ENCODE measurements around the gene ASPG. TPM values are rescaled to one million over a fixed set of nuclear protein-coding genes. Genes with fewer than 3 reads are reported as not detected.

ASPG gene
- total RNA-seq, 3 donors from 2014 or later (not counting 1 experiment from before 2014, with no cell fraction given): not detected

DNA sequence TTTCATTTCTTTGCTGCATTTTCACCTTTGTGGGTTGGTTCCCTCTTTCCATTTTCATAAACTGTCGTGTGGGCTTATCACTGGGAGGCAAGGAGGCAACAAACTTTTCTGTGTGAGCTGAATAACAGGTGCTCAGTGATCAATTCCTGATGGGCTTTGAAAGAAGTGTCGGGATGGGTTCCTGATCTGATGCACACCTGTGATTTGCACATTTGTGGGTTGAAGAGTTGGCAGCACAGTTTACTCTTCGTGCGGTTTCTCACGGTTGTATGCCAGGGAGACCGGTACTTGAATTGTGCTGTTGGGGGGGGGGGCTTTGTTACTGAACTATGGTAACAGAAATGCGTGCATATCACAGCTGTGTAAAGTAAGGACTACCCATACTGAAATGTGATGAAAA, 16.0 kb upstream of the ASPG start:
- Histone ChIP-seq H3K4me3 (ENCODE audit: low read length) (no peak overlapping the region), H3K27ac (ENCODE audit: low read length) (no peak overlapping the region), H3K9me3 (ENCODE audit: control insufficient read depth, insufficient read depth, low read length) (peaks cover 14% of the 10 kb centered on the region), H3K27me3 (ENCODE audit: control insufficient read depth, insufficient read depth, low read length) (no peaks in the 10 kb centered on the region), H3K4me1 (ENCODE audit: control insufficient read depth, insufficient read depth, low read length) (no peaks in the 10 kb centered on the region), H3K36me3 (ENCODE audit: control insufficient read depth, insufficient read depth, low read length) (no peaks in the 10 kb centered on the region)
- no peak for ATAC-seq
- H3K36me3 Mint-ChIP-seq: no peaks in the 10 kb centered on the region
- no peak overlapping the region for H3K4me3 Mint-ChIP-seq
- 89% methylated on average over 7 of the region's 7 CpGs for WGBS (ENCODE audit: insufficient coverage)
- TF ChIP-seq, protein P1, sequence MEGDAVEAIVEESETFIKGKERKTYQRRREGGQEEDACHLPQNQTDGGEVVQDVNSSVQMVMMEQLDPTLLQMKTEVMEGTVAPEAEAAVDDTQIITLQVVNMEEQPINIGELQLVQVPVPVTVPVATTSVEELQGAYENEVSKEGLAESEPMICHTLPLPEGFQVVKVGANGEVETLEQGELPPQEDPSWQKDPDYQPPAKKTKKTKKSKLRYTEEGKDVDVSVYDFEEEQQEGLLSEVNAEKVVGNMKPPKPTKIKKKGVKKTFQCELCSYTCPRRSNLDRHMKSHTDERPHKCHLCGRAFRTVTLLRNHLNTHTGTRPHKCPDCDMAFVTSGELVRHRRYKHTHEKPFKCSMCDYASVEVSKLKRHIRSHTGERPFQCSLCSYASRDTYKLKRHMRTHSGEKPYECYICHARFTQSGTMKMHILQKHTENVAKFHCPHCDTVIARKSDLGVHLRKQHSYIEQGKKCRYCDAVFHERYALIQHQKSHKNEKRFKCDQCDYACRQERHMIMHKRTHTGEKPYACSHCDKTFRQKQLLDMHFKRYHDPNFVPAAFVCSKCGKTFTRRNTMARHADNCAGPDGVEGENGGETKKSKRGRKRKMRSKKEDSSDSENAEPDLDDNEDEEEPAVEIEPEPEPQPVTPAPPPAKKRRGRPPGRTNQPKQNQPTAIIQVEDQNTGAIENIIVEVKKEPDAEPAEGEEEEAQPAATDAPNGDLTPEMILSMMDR (IDR thresholded peaks at IDR 0.05): no peak
- H3K9me3 Mint-ChIP-seq: peaks cover 2 to 8% of the 10 kb centered on the region in 2 donors
- DNase-seq: no peak
- H3K27ac Mint-ChIP-seq: no peak overlapping the region
- peaks cover 15 to 17% of the 10 kb centered on the region in 2 donors for H3K27me3 Mint-ChIP-seq (ENCODE audit: low read depth in 2 of 2)
- H3K4me1 Mint-ChIP-seq: no peaks in the 10 kb centered on the region
- intact Hi-C loops (cut with micrococcal nuclease): no loop called here

DNA sequence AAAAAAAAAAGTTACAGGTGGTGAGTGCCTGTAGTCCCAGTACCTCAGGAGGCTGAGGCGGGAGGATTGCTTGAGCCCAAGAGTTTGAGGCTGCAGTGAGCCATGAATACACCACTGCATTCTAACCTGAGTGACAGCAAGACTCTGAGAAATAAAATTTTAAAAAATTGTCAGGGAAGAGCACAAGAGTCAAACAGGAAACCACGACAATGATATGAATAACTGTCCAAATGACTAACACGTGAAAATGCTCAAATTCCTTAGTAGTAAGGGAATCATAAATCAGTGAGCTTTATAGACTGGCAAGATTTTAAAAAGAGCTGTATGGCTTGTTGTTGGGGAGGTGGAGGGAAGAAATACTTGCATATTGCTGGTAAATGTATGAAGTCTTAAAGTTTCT, 12.9 kb upstream of the ASPG start:
- 70% methylated on average over 3 of the region's 3 CpGs for WGBS (ENCODE audit: insufficient coverage)

DNA sequence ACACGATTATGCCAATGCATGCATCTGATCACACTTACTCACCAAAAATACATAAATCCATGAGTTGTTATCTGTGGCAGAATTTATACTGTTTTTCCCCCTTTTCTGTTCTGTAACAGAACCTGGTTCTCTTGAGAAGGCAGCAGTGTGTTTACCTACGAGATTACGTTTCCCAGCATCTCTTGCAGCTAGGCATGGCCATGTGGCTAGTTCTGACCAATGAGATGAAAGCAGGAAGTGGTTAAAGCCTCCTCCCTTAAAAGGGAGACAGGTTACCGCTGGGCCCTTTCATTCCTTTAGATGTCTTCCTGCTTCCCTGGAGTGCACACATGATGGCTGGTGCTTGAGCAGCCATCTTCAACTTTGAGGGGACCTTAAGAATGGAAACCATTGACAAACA, 11.7 kb upstream of the ASPG start:
- no peak overlapping the region for H3K4me3 Mint-ChIP-seq
- H3K27me3 ChIP-seq (ENCODE audit: control insufficient read depth, insufficient read depth, low read length): no peaks in the 10 kb centered on the region
- WGBS (ENCODE audit: insufficient coverage): 58% methylated on average over 4 of the region's 4 CpGs
- TF ChIP-seq, protein P1 (IDR thresholded peaks at IDR 0.05): no peak
- intact Hi-C loops (cut with micrococcal nuclease): no loop called here
- peaks cover 2 to 8% of the 10 kb centered on the region in 2 donors for H3K9me3 Mint-ChIP-seq
- no peak overlapping the region for H3K27ac Mint-ChIP-seq
- H3K27me3 Mint-ChIP-seq (ENCODE audit: low read depth in 2 of 2): peaks cover 18% of the 10 kb centered on the region in 2 donors
- H3K36me3 ChIP-seq (ENCODE audit: control insufficient read depth, insufficient read depth, low read length): no peaks in the 10 kb centered on the region
- ATAC-seq: no peak
- no peak overlapping the region for H3K27ac ChIP-seq (ENCODE audit: low read length)
- DNase-seq: no peak
- H3K9me3 ChIP-seq (ENCODE audit: control insufficient read depth, insufficient read depth, low read length): peaks cover 6% of the 10 kb centered on the region
- H3K4me1 Mint-ChIP-seq: peaks cover 9 to 12% of the 10 kb centered on the region in 2 donors
- peaks cover 6% of the 10 kb centered on the region for H3K4me1 ChIP-seq (ENCODE audit: control insufficient read depth, insufficient read depth, low read length)
- no peak overlapping the region for H3K4me3 ChIP-seq (ENCODE audit: low read length)
- H3K36me3 Mint-ChIP-seq: no peaks in the 10 kb centered on the region

More for the DNA sequence above, 12.9 kb upstream of the ASPG start:
- peaks cover 2 to 8% of the 10 kb centered on the region in 2 donors for H3K9me3 Mint-ChIP-seq
- Histone ChIP-seq H3K27ac (ENCODE audit: low read length) (no peak overlapping the region), H3K9me3 (ENCODE audit: control insufficient read depth, insufficient read depth, low read length) (peaks cover 6% of the 10 kb centered on the region), H3K4me3 (ENCODE audit: low read length) (no peak overlapping the region), H3K36me3 (ENCODE audit: control insufficient read depth, insufficient read depth, low read length) (no peaks in the 10 kb centered on the region), H3K27me3 (ENCODE audit: control insufficient read depth, insufficient read depth, low read length) (no peaks in the 10 kb centered on the region), H3K4me1 (ENCODE audit: control insufficient read depth, insufficient read depth, low read length) (no peaks in the 10 kb centered on the region)
- ATAC-seq: no peak
- peaks cover 0 to under 1% of the 10 kb centered on the region in 2 donors for H3K4me1 Mint-ChIP-seq
- TF ChIP-seq, protein P1 (IDR thresholded peaks at IDR 0.05): no peak
- no peak overlapping the region for H3K27ac Mint-ChIP-seq
- DNase-seq: no peak
- H3K36me3 Mint-ChIP-seq: no peaks in the 10 kb centered on the region
- peaks cover 15 to 18% of the 10 kb centered on the region in 2 donors for H3K27me3 Mint-ChIP-seq (ENCODE audit: low read depth in 2 of 2)
- intact Hi-C loops (cut with micrococcal nuclease): no loop called here
- H3K4me3 Mint-ChIP-seq: no peak overlapping the region

DNA sequence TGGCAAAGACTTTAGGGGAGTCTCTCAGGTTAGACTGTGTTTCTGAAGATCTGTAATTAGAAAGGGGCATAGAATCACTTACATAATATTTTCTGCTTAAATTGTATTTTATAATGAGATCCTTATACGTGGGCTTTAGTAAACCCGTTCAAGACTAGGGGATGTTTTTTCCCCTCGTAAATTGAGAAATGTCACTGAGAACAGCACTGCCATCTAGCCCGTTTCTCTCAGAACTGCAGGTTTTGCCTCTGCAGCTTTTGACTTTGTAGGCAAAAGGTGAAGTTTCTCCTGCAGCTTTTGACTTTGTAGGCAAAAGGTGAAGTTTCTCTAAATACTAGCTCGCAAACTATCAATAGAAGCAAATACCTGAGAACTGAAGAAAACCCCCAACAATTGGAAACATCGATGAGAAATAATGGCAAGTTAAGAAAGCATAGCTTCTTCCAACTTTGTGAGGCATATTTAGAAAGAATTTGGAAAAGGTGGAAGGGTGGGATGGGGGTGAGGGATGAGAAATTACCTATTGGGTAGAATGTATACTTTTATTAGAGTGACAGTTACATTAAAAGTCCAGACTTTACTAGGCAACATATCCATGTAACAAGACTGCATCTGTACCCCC, 9.9 kb upstream of the ASPG start:
- H3K27me3 ChIP-seq (ENCODE audit: control insufficient read depth, insufficient read depth, low read length): no peaks in the 10 kb centered on the region
- no peak overlapping the region for H3K27ac Mint-ChIP-seq
- peaks cover 6% of the 10 kb centered on the region for H3K4me1 ChIP-seq (ENCODE audit: control insufficient read depth, insufficient read depth, low read length)
- TF ChIP-seq, protein P1 (IDR thresholded peaks at IDR 0.05): no peak
- intact Hi-C loops (cut with micrococcal nuclease): no loop called here
- H3K36me3 ChIP-seq (ENCODE audit: control insufficient read depth, insufficient read depth, low read length): no peaks in the 10 kb centered on the region
- peaks cover 6% of the 10 kb centered on the region for H3K9me3 ChIP-seq (ENCODE audit: control insufficient read depth, insufficient read depth, low read length)
- no peak overlapping the region for H3K4me3 Mint-ChIP-seq
- H3K36me3 Mint-ChIP-seq: no peaks in the 10 kb centered on the region
- no peak overlapping the region for H3K4me3 ChIP-seq (ENCODE audit: low read length)
- 27% methylated on average over 5 of the region's 6 CpGs for WGBS (ENCODE audit: insufficient coverage)
- H3K4me1 Mint-ChIP-seq: peaks cover 9 to 16% of the 10 kb centered on the region in 2 donors
- no peak overlapping the region for H3K27ac ChIP-seq (ENCODE audit: low read length)
- peaks cover 2 to 8% of the 10 kb centered on the region in 2 donors for H3K9me3 Mint-ChIP-seq
- DNase-seq (no peak), ATAC-seq (no peak)
- peaks cover 6 to 13% of the 10 kb centered on the region in 2 donors for H3K27me3 Mint-ChIP-seq (ENCODE audit: low read depth in 2 of 2)
